ENCODE data around the gene HDAC8.

GRCh38 chrX:72352786-72353185 is 219.9 kb downstream of the HDAC8 start:
- no peak for TF ChIP-seq POLR2AphosphoS5 (IDR thresholded peaks at IDR 0.05; ENCODE audit: low read depth, low read length)
- no peak for TF ChIP-seq FOXP2 (optimal IDR thresholded peaks at IDR 0.05; ENCODE audit: borderline replicate concordance, extremely low read depth, extremely low read length, insufficient read depth)
- TF ChIP-seq REST (IDR thresholded peaks at IDR 0.05; ENCODE audit: insufficient read depth in 1 of 2, low read depth in 2 of 2, low read length in 2 of 2) = no peak
- TF ChIP-seq TAF1 (IDR thresholded peaks at IDR 0.05; ENCODE audit: borderline replicate concordance, insufficient read depth, low read length) = no peak

Data from PFSK-1 (cell line).